Colonic mucosa (tissue), 4 donors: ENCODE measurements around the gene GNRHR. TPM values are rescaled to one million over a fixed set of nuclear protein-coding genes. Genes with fewer than 3 reads are reported as not detected.

Experiments used
- DNase-seq: peaks from one replicate; pipeline ENCODE4 v3.0.0-alpha.2; 2020
- H3K27ac ChIP-seq: fragments of 200-600 bp; one replicate; pipeline ENCODE4 v1.8.0; 2021
- H3K27me3 ChIP-seq: fragments of 200-600 bp; one replicate; pipeline ENCODE4 v1.8.0; 2021
- H3K36me3 ChIP-seq: fragments of 200-600 bp; one replicate; pipeline ENCODE4 v1.8.0; 2021
- H3K4me1 ChIP-seq: fragments of 200-600 bp; one replicate; pipeline ENCODE4 v1.8.0; 2021; ENCODE audit warnings: mild to moderate bottlenecking
- H3K4me3 ChIP-seq: fragments of 200-600 bp; one replicate; pipeline ENCODE4 v1.8.0; 2021
- H3K9ac ChIP-seq, 2 donors: one replicate each; pipeline ENCODE4 v1.7.0; 2013; ENCODE audit warnings: control low read depth in 2 of 2, low read depth in 2 of 2, low read length in 2 of 2
- H3K9me3 ChIP-seq: fragments of 200-600 bp; one replicate; pipeline ENCODE4 v1.8.0; 2021
- CTCF ChIP-seq: fragments of 200-600 bp; IDR thresholded peaks from one replicate; pipeline ENCODE4 v1.8.0; 2022; ENCODE audit warnings: antibody characterized with exemption, mild to moderate bottlenecking
- intact Hi-C: fragments of 100-400 bp; cut with DNase I; formaldehyde crosslinking; loops from one replicate; pipeline ENCODE4 v1.14.1; 2022
- total RNA-seq, 2 donors: library from RNA; stranded (reverse); fragmentation: NEBNext Ultra II Directional in 1 of 2; extraction: Animal tissue kit (Norgen Biotek cat#: 25700) in 1 of 2; gene quantifications; one replicate each; pipeline ENCODE4 v1.2.1, GENCODE V29; 2021
- donor health status: healthy.
- donor health status: DM: no; HTN: no; CAD: no.
- donor health status: DM: no; HTN: no; CAD: no.

Gene GNRHR
- total RNA-seq, result not detected

GRCh38 chr4:67754288-67754687 lies at the start of gene GNRHR:
GNRHR (minus strand) TSS chr4:67754388; CDS start chr4:67754335, 53 bp downstream.
- Histone ChIP-seq H3K4me1 (no peaks in the 10 kb centered on the region), H3K27ac (no peak within 1 kb of the TSS), H3K9me3 (no peaks in the 10 kb centered on the region), H3K4me3 (no peak within 1 kb of the TSS), H3K36me3 (no peaks in the 10 kb centered on the region), H3K9ac (no peak within 1 kb of the TSS), H3K27me3 (no peaks in the 10 kb centered on the region)
- TF ChIP-seq CTCF, result no peak
- intact Hi-C loops, result no loop called here
- no peak for DNase-seq

GRCh38 chr4:67796810-67797209 lies 42.6 kb upstream of the GNRHR start:
- Histone ChIP-seq H3K9ac (no peak overlapping the region), H3K4me3 (no peak overlapping the region), H3K36me3 (no peaks in the 10 kb centered on the region), H3K27ac (no peak overlapping the region), H3K27me3 (no peaks in the 10 kb centered on the region), H3K9me3 (no peaks in the 10 kb centered on the region), H3K4me1 (no peaks in the 10 kb centered on the region)
- no peak for DNase-seq
- no peak for TF ChIP-seq CTCF
- intact Hi-C loops, result no loop called here

GRCh38 chr4:67790721-67791120 lies 36.5 kb upstream of the GNRHR start:
- Histone ChIP-seq H3K4me3 (no peak overlapping the region), H3K4me1 (no peaks in the 10 kb centered on the region), H3K27ac (no peak overlapping the region), H3K36me3 (no peaks in the 10 kb centered on the region), H3K9ac (no peak overlapping the region), H3K9me3 (no peaks in the 10 kb centered on the region), H3K27me3 (no peaks in the 10 kb centered on the region)
- no peak for DNase-seq
- no peak for TF ChIP-seq CTCF
- intact Hi-C loops, result no loop called here

- intact Hi-C loops, result no loop called here
Observed at GRCh38 chr4:67787311-67787710, 33.1 kb upstream of the GNRHR start.

GRCh38 chr4:67785528-67785927 lies 31.3 kb upstream of the GNRHR start:
- Histone ChIP-seq H3K36me3 (no peaks in the 10 kb centered on the region), H3K4me3 (no peak overlapping the region), H3K9me3 (no peaks in the 10 kb centered on the region), H3K27me3 (no peaks in the 10 kb centered on the region), H3K4me1 (no peaks in the 10 kb centered on the region), H3K27ac (no peak overlapping the region), H3K9ac (no peak overlapping the region)
- TF ChIP-seq CTCF, result no peak
- no peak for DNase-seq
- intact Hi-C loops, result no loop called here

More at GRCh38 chr4:67787311-67787710, 33.1 kb upstream of the GNRHR start:
- H3K36me3 ChIP-seq, result no peaks in the 10 kb centered on the region
- H3K27me3 ChIP-seq, result no peaks in the 10 kb centered on the region
- no peaks in the 10 kb centered on the region for H3K9me3 ChIP-seq
- no peak for DNase-seq
- H3K4me3 ChIP-seq, result no peak overlapping the region
- H3K9ac ChIP-seq, result no peak overlapping the region
- H3K4me1 ChIP-seq, result no peaks in the 10 kb centered on the region
- no peak overlapping the region for H3K27ac ChIP-seq
- no peak for TF ChIP-seq CTCF

- intact Hi-C loops, result no loop called here
- DNase-seq, result no peak
- Histone ChIP-seq H3K9me3 (no peaks in the 10 kb centered on the region), H3K36me3 (no peaks in the 10 kb centered on the region), H3K27ac (no peak overlapping the region), H3K4me3 (no peak overlapping the region), H3K9ac (no peak overlapping the region), H3K4me1 (no peaks in the 10 kb centered on the region), H3K27me3 (no peaks in the 10 kb centered on the region)
- TF ChIP-seq CTCF, result no peak
Observed at GRCh38 chr4:67779631-67780030, 25.4 kb upstream of the GNRHR start.
